Measurements from ENCODE around the gene COA7. TPM values are rescaled to one million over a fixed set of nuclear protein-coding genes. Genes with fewer than 3 reads are reported as not detected.

Gene COA7
- total RNA-seq, 1 donor: 17.3 TPM

GRCh38 chr1:52636721-52637695 is 61.1 kb downstream of the COA7 start:
- TF ChIP-seq, protein P1, sequence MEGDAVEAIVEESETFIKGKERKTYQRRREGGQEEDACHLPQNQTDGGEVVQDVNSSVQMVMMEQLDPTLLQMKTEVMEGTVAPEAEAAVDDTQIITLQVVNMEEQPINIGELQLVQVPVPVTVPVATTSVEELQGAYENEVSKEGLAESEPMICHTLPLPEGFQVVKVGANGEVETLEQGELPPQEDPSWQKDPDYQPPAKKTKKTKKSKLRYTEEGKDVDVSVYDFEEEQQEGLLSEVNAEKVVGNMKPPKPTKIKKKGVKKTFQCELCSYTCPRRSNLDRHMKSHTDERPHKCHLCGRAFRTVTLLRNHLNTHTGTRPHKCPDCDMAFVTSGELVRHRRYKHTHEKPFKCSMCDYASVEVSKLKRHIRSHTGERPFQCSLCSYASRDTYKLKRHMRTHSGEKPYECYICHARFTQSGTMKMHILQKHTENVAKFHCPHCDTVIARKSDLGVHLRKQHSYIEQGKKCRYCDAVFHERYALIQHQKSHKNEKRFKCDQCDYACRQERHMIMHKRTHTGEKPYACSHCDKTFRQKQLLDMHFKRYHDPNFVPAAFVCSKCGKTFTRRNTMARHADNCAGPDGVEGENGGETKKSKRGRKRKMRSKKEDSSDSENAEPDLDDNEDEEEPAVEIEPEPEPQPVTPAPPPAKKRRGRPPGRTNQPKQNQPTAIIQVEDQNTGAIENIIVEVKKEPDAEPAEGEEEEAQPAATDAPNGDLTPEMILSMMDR (IDR thresholded peaks at IDR 0.05; ENCODE audit: insufficient read depth, low read depth, low read length): no peak
- no peak for DNase-seq (ENCODE audit: low read depth)
- H3K4me3 ChIP-seq (ENCODE audit: low read depth, low read length): no peak overlapping the region

- TF ChIP-seq, protein P1 (IDR thresholded peaks at IDR 0.05; ENCODE audit: insufficient read depth, low read depth, low read length): no peak
- no peak overlapping the region for H3K4me3 ChIP-seq (ENCODE audit: low read depth, low read length)
- DNase-seq (ENCODE audit: low read depth): peak; percentile 34
These were observed 62.6 kb downstream of the COA7 start for GRCh38 chr1:52635321-52636089.

Small RNAs within 50 kb of the gene (small RNA-seq; reads per million reads assigned to genes)
- not detected for gene RN7SL62P

Other genes starting within 250 kb of the COA7 start
- 31.9 and 39.7 TPM in 2 replicates for gene TUT4, start 145.3 kb downstream of the COA7 start, total RNA-seq
- 52.8 and 64.8 TPM in 2 replicates for gene GPX7, start 96.0 kb downstream of the COA7 start, total RNA-seq
- not detected in 2 replicates for gene SHISAL2A, start 65.2 kb downstream of the COA7 start, total RNA-seq
- gene ZYG11B, start 28.1 kb upstream of the COA7 start, total RNA-seq: 46.1 and 65.6 TPM in 2 replicates
- 0.32 and 1.7 TPM in 2 replicates for gene ZYG11A, start 144.4 kb upstream of the COA7 start, total RNA-seq
- 25.5 and 28.3 TPM in 2 replicates for gene ECHDC2, start 223.4 kb upstream of the COA7 start, total RNA-seq
- 113 and 170 TPM in 2 replicates for gene SCP2, start 228.9 kb upstream of the COA7 start, total RNA-seq

Measured in fibroblast of villous mesenchyme (primary cell).